H1 (cell line): Measurements from ENCODE around the gene KIF3B. TPM values are rescaled to one million over a fixed set of nuclear protein-coding genes. Genes with fewer than 3 reads are reported as not detected.

ENCODE experiments used
- CTCF ChIA-PET: fragments of 300-600 bp; sonication (Branson Sonifier 250); formaldehyde crosslinking; loops from one replicate; lab custom pipeline; 2021; ENCODE audit not compliant: partially characterized antibody; lab: Charles Lee
- POLR2A ChIA-PET: fragments of 300-600 bp; sonication (Branson Sonifier 250); formaldehyde crosslinking; loops from one replicate; lab custom pipeline; 2021; ENCODE audit warnings: inconsistent platforms; ENCODE audit not compliant: partially characterized antibody; lab: Charles Lee
- DNase-seq, 2 experiments: peaks; one replicate each; pipeline versions ENCODE4 v3.0.0 to v3.0.0-alpha.2; 2010 to 2022; ENCODE audit warnings: low spot score in 2 of 2, low read depth in 1 of 2, mixed read lengths in 1 of 2
- FAIRE-seq: peaks from 2 replicates; lab custom pipeline; 2011; peaks lifted over from hg19 to GRCh38; lab: Jason Lieb, UNC
- H2AFZ ChIP-seq: 2 replicates; pipeline ENCODE4 v1.8.1; 2012; ENCODE audit warnings: low read length, inconsistent platforms
- H2AK5ac ChIP-seq: 2 replicates; pipeline ENCODE4 v1.6.1; 2013; ENCODE audit warnings: low read depth, low read length
- H2BK120ac ChIP-seq: replicated peaks from 2 replicates; pipeline ENCODE3; 2013; ENCODE audit warnings: low read depth, low read length, inconsistent platforms
- H2BK12ac ChIP-seq: 2 replicates; pipeline ENCODE4 v1.6.1; 2013; ENCODE audit warnings: low read depth, low read length
- H2BK15ac ChIP-seq: 2 replicates; pipeline ENCODE4 v1.6.1; 2013; ENCODE audit warnings: low read length
- H2BK20ac ChIP-seq: 2 replicates; pipeline ENCODE4 v1.6.1; 2013; ENCODE audit warnings: low read length
- H2BK5ac ChIP-seq: 2 replicates; pipeline ENCODE4 v1.6.1; 2013; ENCODE audit warnings: low read depth, low read length
- H3K14ac ChIP-seq: 2 replicates; pipeline ENCODE4 v1.6.1; 2013; ENCODE audit warnings: inconsistent platforms; ENCODE audit not compliant: insufficient read length
- H3K18ac ChIP-seq: 2 replicates; pipeline ENCODE4 v1.6.1; 2013; ENCODE audit warnings: low read length; ENCODE audit errors: extremely low read depth
- H3K23ac ChIP-seq: 2 replicates; pipeline ENCODE4 v1.6.1; 2013; ENCODE audit warnings: inconsistent platforms; ENCODE audit not compliant: insufficient read length
- H3K23me2 ChIP-seq: 2 replicates; pipeline ENCODE4 v1.6.1; 2013; ENCODE audit warnings: low read depth, low read length
- H3K27ac ChIP-seq: 2 replicates; pipeline ENCODE4 v1.6.1; 2011; ENCODE audit warnings: low read depth, low read length, inconsistent platforms
- H3K27me3 ChIP-seq, 4 experiments: replicated peaks in 1 of 4; 1 replicate in 1 of 4; 2 replicates in 3 of 4; pipeline versions ENCODE4 v1.6.1 to v1.8.1; 2011 to 2013; ENCODE audit warnings: low read length in 3 of 4, mild to moderate bottlenecking in 3 of 4, inconsistent platforms in 2 of 4, mixed read lengths in 2 of 4, moderate library complexity in 1 of 4; ENCODE audit not compliant: control insufficient read depth in 3 of 4, insufficient read depth in 3 of 4; ENCODE audit errors: extremely low read depth in 1 of 4
- H3K36me3 ChIP-seq, 4 experiments: 2 replicates each; pipeline versions ENCODE4 v1.6.1 to v1.8.1; 2011 to 2013; ENCODE audit warnings: mild to moderate bottlenecking in 4 of 4, low read length in 3 of 4, moderate library complexity in 2 of 4, control low read depth in 1 of 4, inconsistent platforms in 1 of 4; ENCODE audit not compliant: insufficient read depth in 4 of 4, control insufficient read depth in 2 of 4
- H3K4ac ChIP-seq: replicated peaks from 2 replicates; pipeline ENCODE3; 2013; ENCODE audit warnings: low read length, low read depth, mixed read lengths, inconsistent platforms; ENCODE audit not compliant: insufficient read length
- H3K4me1 ChIP-seq, 4 experiments: replicated peaks in 1 of 4; 1 replicate in 1 of 4; 2 replicates in 3 of 4; pipeline versions ENCODE4 v1.6.1 to v1.8.1; 2011 to 2013; ENCODE audit warnings: low read length in 3 of 4, inconsistent platforms in 2 of 4, mixed read lengths in 1 of 4; ENCODE audit not compliant: insufficient read depth in 4 of 4, control insufficient read depth in 3 of 4
- H3K4me2 ChIP-seq, 2 experiments: 2 replicates each; pipeline versions ENCODE4 v1.6.1 to v1.8.1; 2011 to 2013; ENCODE audit warnings: low read depth in 2 of 2, low read length in 2 of 2, control low read depth in 1 of 2, inconsistent platforms in 1 of 2, mild to moderate bottlenecking in 1 of 2; ENCODE audit not compliant: insufficient read depth in 1 of 2
- H3K4me3 ChIP-seq, 4 experiments: fragments of 200-600, 300-600 bp in 1 of 4; sonication (generic), shearing (Covaris generic), sonication (Bioruptor Twin) in 1 of 4; 2 replicates each; pipeline versions ENCODE4 v1.5.1 to v1.8.1; 2011 to 2016; ENCODE audit warnings: low read length in 4 of 4, low read depth in 3 of 4, control low read depth in 2 of 4, inconsistent platforms in 2 of 4, mild to moderate bottlenecking in 2 of 4, mixed read lengths in 1 of 4, moderate library complexity in 1 of 4; ENCODE audit not compliant: insufficient read depth in 2 of 4; ENCODE audit errors: extremely low read depth in 1 of 4
- H3K56ac ChIP-seq: replicated peaks from 2 replicates; pipeline ENCODE3; 2013; ENCODE audit warnings: low read depth, mild to moderate bottlenecking, mixed read lengths, low read length, inconsistent platforms; ENCODE audit not compliant: insufficient read length
- H3K79me1 ChIP-seq: 2 replicates; pipeline ENCODE4 v1.6.1; 2013; ENCODE audit warnings: low read depth, low read length, control low read depth
- H3K79me2 ChIP-seq, 2 experiments: 2 replicates each; pipeline versions ENCODE4 v1.6.1 to v1.8.1; 2012 to 2013; ENCODE audit warnings: low read length in 2 of 2, mild to moderate bottlenecking in 2 of 2, inconsistent platforms in 1 of 2; ENCODE audit not compliant: insufficient read depth in 2 of 2, control insufficient read depth in 1 of 2
- H3K9ac ChIP-seq, 4 experiments: replicated peaks in 1 of 4; 1 replicate in 1 of 4; 2 replicates in 3 of 4; pipeline versions ENCODE4 v1.6.1 to v1.8.1; 2011 to 2013; ENCODE audit warnings: low read depth in 3 of 4, low read length in 3 of 4, control low read depth in 2 of 4, mild to moderate bottlenecking in 2 of 4, moderate library complexity in 2 of 4, inconsistent platforms in 1 of 4; ENCODE audit errors: extremely low read depth in 1 of 4
- H3K9me3 ChIP-seq, 2 experiments: 2 replicates each; pipeline versions ENCODE4 v1.6.1 to v1.8.1; 2012 to 2013; ENCODE audit warnings: mild to moderate bottlenecking in 2 of 2, moderate library complexity in 2 of 2, control low read depth in 1 of 2, inconsistent platforms in 1 of 2, low read depth in 1 of 2, low read length in 1 of 2, mixed read lengths in 1 of 2; ENCODE audit not compliant: insufficient read depth in 2 of 2
- H4K20me1 ChIP-seq, 2 experiments: replicated peaks in 1 of 2; 2 replicates each; pipeline versions ENCODE3 to v1.8.1; 2011 to 2013; ENCODE audit warnings: inconsistent platforms in 2 of 2, low read length in 2 of 2, mild to moderate bottlenecking in 1 of 2; ENCODE audit not compliant: insufficient read depth in 2 of 2, control insufficient read depth in 1 of 2
- H4K5ac ChIP-seq: 2 replicates; pipeline ENCODE4 v1.6.1; 2013; ENCODE audit warnings: low read length, low read depth, mixed read lengths, inconsistent platforms; ENCODE audit not compliant: insufficient read length
- H4K8ac ChIP-seq: 2 replicates; pipeline ENCODE4 v1.8.0; 2013; ENCODE audit warnings: mild to moderate bottlenecking, moderate library complexity, low read length, inconsistent platforms; ENCODE audit not compliant: insufficient read depth; ENCODE audit errors: extremely low read depth
- H4K91ac ChIP-seq: replicated peaks from 2 replicates; pipeline ENCODE3; 2013; ENCODE audit warnings: low read length, mixed read lengths, inconsistent platforms; ENCODE audit not compliant: insufficient read length
- GABPA ChIP-seq: IDR thresholded peaks from 2 replicates; pipeline ENCODE4 v1.6.1; 2011; ENCODE audit warnings: mild to moderate bottlenecking, low read length, moderate library complexity, borderline replicate concordance; ENCODE audit not compliant: insufficient read depth
- GTF2F1 ChIP-seq: IDR thresholded peaks from 2 replicates; pipeline ENCODE4 v1.6.1; 2012; ENCODE audit warnings: low read depth, low read length, improper control_type of control experiment, borderline replicate concordance
- JUN ChIP-seq: IDR thresholded peaks from 2 replicates; pipeline ENCODE4 v1.6.1; 2011; ENCODE audit warnings: low read depth, mild to moderate bottlenecking, improper control_type of control experiment, low read length
- POLR2A ChIP-seq, 2 experiments: IDR thresholded peaks; 1 replicate in 1 of 2; 2 replicates in 1 of 2; pipeline ENCODE4 v1.6.1; 2011; ENCODE audit warnings: low read depth in 2 of 2, low read length in 2 of 2, mild to moderate bottlenecking in 2 of 2; ENCODE audit errors: control extremely low read depth in 1 of 2
- RNF2 ChIP-seq: fragments of 200-900, 300-1000 bp; sonication (generic); IDR thresholded peaks from 2 replicates; pipeline ENCODE4 v1.7.1; 2016; ENCODE audit warnings: borderline replicate concordance, low read depth, mild to moderate bottlenecking, antibody characterized with exemption, low read length; ENCODE audit not compliant: poor library complexity, severe bottlenecking; ENCODE audit errors: missing control alignments
- SIN3A ChIP-seq, 2 experiments: IDR thresholded peaks in 1 of 2; conservative IDR thresholded peaks in 1 of 2; 2 replicates each; pipeline ENCODE4 v1.6.1; 2011 to 2012; ENCODE audit warnings: low read length in 2 of 2, improper control_type of control experiment in 1 of 2, low read depth in 1 of 2, mild to moderate bottlenecking in 1 of 2
- SRF ChIP-seq: IDR thresholded peaks from 2 replicates; pipeline ENCODE4 v1.6.1; 2011; ENCODE audit warnings: mild to moderate bottlenecking, low read depth, low read length, moderate library complexity
- TBP ChIP-seq: IDR thresholded peaks from 2 replicates; pipeline ENCODE4 v1.6.1; 2011; ENCODE audit warnings: low read depth, low read length, improper control_type of control experiment
- TEAD4 ChIP-seq: IDR thresholded peaks from 2 replicates; pipeline ENCODE4 v1.6.1; 2012; ENCODE audit warnings: low read depth, low read length, inconsistent platforms, mixed read lengths
- YY1 ChIP-seq: IDR thresholded peaks from 2 replicates; pipeline ENCODE4 v1.6.1; 2011; ENCODE audit warnings: low read depth, mild to moderate bottlenecking, low read length
- WGBS, 2 experiments: shearing (Covaris generic) in 1 of 2; methylation state at CpG; one replicate each; pipeline versions ENCODE4 v1.1.6 to v1.1.7; 2013 to 2015; ENCODE audit warnings: low lambda C conversion rate in 2 of 2, mixed read lengths in 2 of 2, inconsistent platforms in 1 of 2, low coverage in 1 of 2, missing lambda C conversion rate in 1 of 2; ENCODE audit not compliant: insufficient replicate concordance in 2 of 2, insufficient coverage in 1 of 2, insufficient read length in 1 of 2; ENCODE audit errors: extremely low coverage in 1 of 2, missing lambda C conversion rate in 1 of 2; 5-methylcytosine and 5-hydroxymethylcytosine counted together
- polyA plus RNA-seq, 7 experiments: library from polyadenylated mRNA; depleted of rRNA in 3 of 7; stranded (reverse) in 5 of 7; unstranded in 2 of 7; fragments of >200 nt in 5 of 7; fragments of 200-250 nt in 2 of 7; gene quantifications; 1 replicate in 5 of 7; 2 replicates in 1 of 7; 4 replicates in 1 of 7; pipeline versions ENCODE4 v1.2.1 to v1.2.3, GENCODE V29; 2011 to 2013; ENCODE audit warnings: missing spikeins in 2 of 7, mixed read lengths in 2 of 7
- total RNA-seq: library from RNA; stranded (reverse); fragmentation: NEBNext Ultra II Directional; extraction: Animal tissue kit (Norgen Biotek cat#: 25700); gene quantifications from 2 replicates; pipeline ENCODE4 v1.2.1, GENCODE V29; 2021
- TF ChIP-seq, protein P1 (sequence below): IDR thresholded peaks from 2 replicates; pipeline ENCODE4 v1.6.1; 2012; ENCODE audit warnings: inconsistent platforms

Gene KIF3B
- total and polyA plus RNA-seq, 2 of the 8 experiments (the other 6 are each of a cell fraction or from before 2014, with no cell fraction given): 10.1 to 22.4 TPM

DNA sequence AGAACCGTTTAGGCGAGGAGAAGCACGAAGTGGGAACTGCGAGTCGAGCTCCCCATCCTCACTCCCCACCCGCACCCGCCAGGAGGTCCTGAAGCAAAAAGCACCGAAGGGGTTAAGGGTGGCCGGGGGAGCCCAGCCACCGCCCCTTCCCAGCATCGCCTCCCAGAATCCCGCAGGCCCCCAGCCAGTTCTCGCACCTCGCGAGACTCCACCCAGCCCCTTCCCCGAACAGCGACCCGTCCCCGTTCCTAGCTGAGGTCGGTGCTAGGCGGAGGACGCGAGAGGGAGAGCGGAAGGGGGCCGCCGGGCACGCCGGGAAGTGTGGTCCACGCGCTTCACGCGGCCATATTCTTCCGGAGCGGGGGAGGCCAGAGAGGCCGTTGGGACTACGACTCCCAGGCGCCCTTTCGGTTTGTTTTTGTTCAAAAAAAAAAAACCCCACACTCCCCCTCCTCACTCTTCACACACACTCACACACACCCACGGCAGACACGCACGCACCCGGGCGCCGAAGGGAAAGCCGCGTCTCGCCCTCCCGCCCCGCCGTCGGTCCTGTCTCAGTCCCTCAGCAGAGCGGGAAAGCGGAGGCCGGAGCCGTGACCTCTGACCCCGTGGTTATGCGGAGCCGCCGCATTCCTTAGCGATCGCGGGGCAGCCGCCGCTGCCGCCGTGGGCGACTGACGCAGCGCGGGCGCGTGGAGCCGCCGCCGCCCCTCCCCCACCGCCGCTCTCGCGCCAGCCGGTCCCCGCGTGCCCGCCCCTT, 80.6 kb downstream of the KIF3B start, which contains the start of gene ASXL1:
Gene ASXL1 (plus strand): TSS at position 463 of the 763 bp plus-strand sequence. CDS start 445 bp downstream, outside the sequence.
- WGBS, 2 experiments: 0% methylated on average over 32 of the region's 83 CpGs; no CpG with 5 or more reads in 1 of the 2 experiments
- Histone ChIP-seq H4K20me1 (peaks cover 20 to 21% of the 10 kb centered on the region in 2 experiments), H3K27ac (peak within 1 kb of the TSS; percentile 82), H3K4me3 (peak within 1 kb of the TSS; percentile 73 to 98 (median 85)), H3K4ac (no peak within 1 kb of the TSS), H2BK12ac (no peak within 1 kb of the TSS; the same call in 1 of the 2 replicates), H3K79me1 (no peaks in the 10 kb centered on the region), H2BK20ac (no peak within 1 kb of the TSS), H4K8ac (peak within 1 kb of the TSS; percentile 97; the same call in 1 of the 2 replicates), H3K36me3 (no peaks in the 10 kb centered on the region), H3K27me3 (peaks cover 16 to 34% (median 30%) of the 10 kb centered on the region in 4 experiments), H2BK15ac (peak within 1 kb of the TSS; percentile 72; the same call in 1 of the 2 replicates), H3K4me2 (peak within 1 kb of the TSS; percentile 94 to 96), H3K18ac (peak within 1 kb of the TSS; percentile 93), H3K79me2 (peaks cover 4 to 21% of the 10 kb centered on the region in 2 experiments), H3K23ac (no peak within 1 kb of the TSS), H4K5ac (peak within 1 kb of the TSS; percentile 96), H3K23me2 (peaks cover 4% of the 10 kb centered on the region), H2AK5ac (no peak within 1 kb of the TSS), H3K9ac (peak within 1 kb of the TSS; percentile 35 to 77 (median 68)), H2BK5ac (peak within 1 kb of the TSS; percentile 95), H3K14ac (no peak within 1 kb of the TSS), H2AFZ (peak within 1 kb of the TSS; percentile 98), H2BK120ac (no peak within 1 kb of the TSS), H3K9me3 (no peaks in the 10 kb centered on the region; a peak in 1 of 4 replicates), H3K4me1 (peaks cover 0 to 3% (median 0%) of the 10 kb centered on the region in 4 experiments; a peak in 3 of 7 replicates), H3K56ac (no peak within 1 kb of the TSS), H4K91ac (peak within 1 kb of the TSS; percentile 22)
- peak; percentile 93 to 100 for DNase-seq
- FAIRE-seq: no peak
- POLR2A ChIA-PET: interaction anchor here (0.7 to 2.2 kb wide), 4 partner anchors 10 to 266 kb away, joined by 3 to 8 read pairs (median 4); no protein-coding TSS in a partner anchor
- CTCF ChIA-PET: no interaction called here
- TF ChIP-seq JUN: no peak
- TF ChIP-seq TBP: peak; percentile 60; the same call in 1 of the 2 replicates
- TF ChIP-seq SIN3A (conservative IDR thresholded peaks at IDR 0.05 in 1 of 2, IDR thresholded peaks at IDR 0.05 in 1 of 2; ENCODE audit: low read depth in 1 of 2, low read length in 2 of 2): peak; percentile 45 to 59; a peak in 1 of 4 replicates
- no peak for TF ChIP-seq SRF
- TF ChIP-seq, protein P1, sequence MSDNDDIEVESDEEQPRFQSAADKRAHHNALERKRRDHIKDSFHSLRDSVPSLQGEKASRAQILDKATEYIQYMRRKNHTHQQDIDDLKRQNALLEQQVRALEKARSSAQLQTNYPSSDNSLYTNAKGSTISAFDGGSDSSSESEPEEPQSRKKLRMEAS: peak; percentile 47
- no peak for TF ChIP-seq RNF2
- TF ChIP-seq POLR2A (IDR thresholded peaks at IDR 0.05; ENCODE audit: control extremely low read depth in 1 of 2, low read depth in 2 of 2, low read length in 2 of 2): peak in 1 of 2 experiments; percentile 39; a peak in 2 of 3 replicates
- peak; percentile 84; the same call in 1 of the 2 replicates for TF ChIP-seq GABPA
- peak; percentile 95 for TF ChIP-seq YY1
- TF ChIP-seq TEAD4: peak; percentile 50; the same call in 1 of the 2 replicates
- peak; percentile 75; the same call in 1 of the 2 replicates for TF ChIP-seq GTF2F1
